Astrocyte (in vitro differentiated cells and primary cell): Measurements from ENCODE around the gene COPRS. TPM values are rescaled to one million over a fixed set of nuclear protein-coding genes. Genes with fewer than 3 reads are reported as not detected.
"Not testable (repeated sequence)": the region's sequence is repeated elsewhere in the genome, so short reads cannot be mapped to it uniquely, and the experiment has no call there.

Experiments used
- DNase-seq: peaks from one replicate; pipeline ENCODE4 v3.0.0-alpha.2; 2010; ENCODE audit warnings: low read depth
- FAIRE-seq: peaks from 2 replicates; lab custom pipeline; 2011; peaks lifted over from hg19 to GRCh38; lab: Jason Lieb, UNC
- H2AFZ ChIP-seq: 2 replicates; pipeline ENCODE4 v1.6.0; 2012; ENCODE audit warnings: low read depth, low read length, inconsistent platforms
- H3K27ac ChIP-seq: 2 replicates; pipeline ENCODE4 v1.5.1; 2011; ENCODE audit warnings: low read depth, low read length, inconsistent platforms
- H3K27me3 ChIP-seq: 2 replicates; pipeline ENCODE4 v1.6.0; 2011; ENCODE audit warnings: low read length, inconsistent platforms; ENCODE audit not compliant: insufficient read depth
- H3K36me3 ChIP-seq: 2 replicates; pipeline ENCODE4 v1.5.1; 2011; ENCODE audit warnings: low read length, inconsistent platforms; ENCODE audit not compliant: insufficient read depth
- H3K4me1 ChIP-seq: 2 replicates; pipeline ENCODE4 v1.5.1; 2011; ENCODE audit warnings: low read length, inconsistent platforms; ENCODE audit not compliant: insufficient read depth
- H3K4me2 ChIP-seq: 2 replicates; pipeline ENCODE4 v1.6.0; 2012; ENCODE audit warnings: low read length, inconsistent platforms
- H3K4me3 ChIP-seq: 2 replicates; pipeline ENCODE4 v1.5.1; 2011; ENCODE audit warnings: low read depth, mild to moderate bottlenecking, low read length, inconsistent platforms; ENCODE audit not compliant: insufficient read depth
- H3K79me2 ChIP-seq: 2 replicates; pipeline ENCODE4 v1.6.0; 2012; ENCODE audit warnings: mild to moderate bottlenecking, low read length, inconsistent platforms; ENCODE audit not compliant: insufficient read depth
- H3K9ac ChIP-seq: 2 replicates; pipeline ENCODE4 v1.6.0; 2012; ENCODE audit warnings: mild to moderate bottlenecking, low read length, inconsistent platforms
- H3K9me3 ChIP-seq: 2 replicates; pipeline ENCODE4 v1.5.1; 2012; ENCODE audit warnings: low read depth, mild to moderate bottlenecking, low read length, inconsistent platforms; ENCODE audit not compliant: insufficient read depth
- H4K20me1 ChIP-seq: 2 replicates; pipeline ENCODE4 v1.6.0; 2012; ENCODE audit warnings: low read length, inconsistent platforms; ENCODE audit not compliant: insufficient read depth
- H3K27ac Mint-ChIP-seq: one replicate; pipeline ENCODE4 v1.8.0; 2021; ENCODE audit warnings: mild to moderate bottlenecking, mixed read lengths; ENCODE audit not compliant: unreplicated experiment
- H3K27me3 Mint-ChIP-seq: one replicate; pipeline ENCODE4 v1.8.0; 2021; ENCODE audit warnings: low read depth, mixed read lengths; ENCODE audit not compliant: unreplicated experiment
- H3K36me3 Mint-ChIP-seq: one replicate; pipeline ENCODE4 v1.8.0; 2021; ENCODE audit warnings: low read depth, mixed read lengths; ENCODE audit not compliant: unreplicated experiment
- H3K4me1 Mint-ChIP-seq: one replicate; pipeline ENCODE4 v1.8.0; 2021; ENCODE audit warnings: low read depth, mixed read lengths; ENCODE audit not compliant: unreplicated experiment
- H3K4me3 Mint-ChIP-seq: one replicate; pipeline ENCODE4 v1.8.0; 2021; ENCODE audit warnings: mild to moderate bottlenecking, moderate library complexity, mixed read lengths; ENCODE audit not compliant: unreplicated experiment
- H3K9me3 Mint-ChIP-seq: one replicate; pipeline ENCODE4 v1.8.0; 2021; ENCODE audit warnings: mild to moderate bottlenecking, mixed read lengths; ENCODE audit not compliant: unreplicated experiment
- CTCF ChIP-seq: IDR thresholded peaks from 2 replicates; pipeline ENCODE4 v1.5.1; 2011; ENCODE audit warnings: low read depth, mild to moderate bottlenecking, inconsistent platforms, low read length, moderate library complexity; ENCODE audit not compliant: insufficient read depth
- EZH2 ChIP-seq: IDR thresholded peaks from 2 replicates; pipeline ENCODE4 v1.6.1; 2012; ENCODE audit warnings: mild to moderate bottlenecking, low read length, inconsistent platforms; ENCODE audit not compliant: insufficient read depth
- total RNA-seq: library from RNA; stranded (reverse); gene quantifications from 2 replicates; pipeline ENCODE4 v1.2.1, GENCODE V29; 2021

Gene COPRS
- total RNA-seq, 1 donor from 2014 or later: 27.8 TPM

- Mint-ChIP-seq H3K9me3 (peaks cover 5% of the 10 kb centered on the region), H3K27ac (no peak overlapping the region), H3K4me1 (no peaks in the 10 kb centered on the region), H3K4me3 (no peak overlapping the region), H3K27me3 (peaks cover 6% of the 10 kb centered on the region), H3K36me3 (no peaks in the 10 kb centered on the region)
- FAIRE-seq (no peak), DNase-seq (no peak)
- H3K4me2 ChIP-seq: no peak overlapping the region
- no peaks in the 10 kb centered on the region for H3K36me3 ChIP-seq
- no peaks in the 10 kb centered on the region for H4K20me1 ChIP-seq
- H3K9ac ChIP-seq: no peak overlapping the region
- TF ChIP-seq EZH2 (no peak), CTCF (no peak)
- no peak overlapping the region for H3K4me3 ChIP-seq
- no peaks in the 10 kb centered on the region for H3K27me3 ChIP-seq
- no peaks in the 10 kb centered on the region for H3K9me3 ChIP-seq
- H2AFZ ChIP-seq: no peak overlapping the region
- no peaks in the 10 kb centered on the region for H3K79me2 ChIP-seq
- no peak overlapping the region for H3K27ac ChIP-seq
- H3K4me1 ChIP-seq: no peaks in the 10 kb centered on the region
These were observed 26.3 kb downstream of the COPRS start for GRCh38 chr17:31832746-31833145.

- TF ChIP-seq EZH2 (no peak), CTCF (no peak)
- Mint-ChIP-seq H3K27me3 (peaks cover 6% of the 10 kb centered on the region), H3K36me3 (no peaks in the 10 kb centered on the region), H3K9me3 (peaks cover 5% of the 10 kb centered on the region), H3K4me1 (no peaks in the 10 kb centered on the region), H3K4me3 (no peak overlapping the region), H3K27ac (no peak overlapping the region)
- H3K9me3 ChIP-seq: no peaks in the 10 kb centered on the region
- no peak overlapping the region for H3K4me2 ChIP-seq
- no peak overlapping the region for H3K9ac ChIP-seq
- H3K4me1 ChIP-seq: no peaks in the 10 kb centered on the region
- DNase-seq: peak; percentile 32
- peak overlapping the region; percentile 53 for H2AFZ ChIP-seq
- no peak overlapping the region for H3K27ac ChIP-seq
- FAIRE-seq: no peak
- no peaks in the 10 kb centered on the region for H3K36me3 ChIP-seq
- H3K4me3 ChIP-seq: no peak overlapping the region
- H4K20me1 ChIP-seq: no peaks in the 10 kb centered on the region
- no peaks in the 10 kb centered on the region for H3K79me2 ChIP-seq
- no peaks in the 10 kb centered on the region for H3K27me3 ChIP-seq
These were observed 27.8 kb downstream of the COPRS start for GRCh38 chr17:31830971-31831858.

- H3K4me3 ChIP-seq: no peak overlapping the region
- H4K20me1 ChIP-seq: no peaks in the 10 kb centered on the region
- no peaks in the 10 kb centered on the region for H3K9me3 ChIP-seq
- H3K36me3 ChIP-seq: no peaks in the 10 kb centered on the region
- H3K27me3 Mint-ChIP-seq: peaks cover 6% of the 10 kb centered on the region
- no peak for TF ChIP-seq EZH2
- no peak for TF ChIP-seq CTCF
- DNase-seq: no peak
- peaks cover 5% of the 10 kb centered on the region for H3K9me3 Mint-ChIP-seq
- no peaks in the 10 kb centered on the region for H3K4me1 Mint-ChIP-seq
- no peak for FAIRE-seq
- no peaks in the 10 kb centered on the region for H3K27me3 ChIP-seq
- no peak overlapping the region for H3K27ac Mint-ChIP-seq
- H3K4me1 ChIP-seq: no peaks in the 10 kb centered on the region
- H2AFZ ChIP-seq: no peak overlapping the region
- H3K4me3 Mint-ChIP-seq: no peak overlapping the region
- no peak overlapping the region for H3K4me2 ChIP-seq
- H3K9ac ChIP-seq: no peak overlapping the region
- H3K36me3 Mint-ChIP-seq: no peaks in the 10 kb centered on the region
- H3K27ac ChIP-seq: no peak overlapping the region
- no peaks in the 10 kb centered on the region for H3K79me2 ChIP-seq
These were observed 29.4 kb downstream of the COPRS start for GRCh38 chr17:31829649-31830048.

GRCh38 chr17:31828955-31829354 lies 30.1 kb downstream of the COPRS start:
- H2AFZ ChIP-seq, H3K36me3 Mint-ChIP-seq, H3K4me3 ChIP-seq, H3K4me1 Mint-ChIP-seq, H3K36me3 ChIP-seq, FAIRE-seq, H3K4me2 ChIP-seq, H4K20me1 ChIP-seq, H3K27me3 ChIP-seq, H3K27ac ChIP-seq, H3K79me2 ChIP-seq, H3K27ac Mint-ChIP-seq, H3K4me3 Mint-ChIP-seq, H3K9me3 ChIP-seq, H3K4me1 ChIP-seq, H3K9ac ChIP-seq, H3K9me3 Mint-ChIP-seq, H3K27me3 Mint-ChIP-seq, DNase-seq: not testable (repeated sequence)
